Occipital lobe (tissue), 2 donors: Measurements from ENCODE around the gene PLSCR4. TPM values are rescaled to one million over a fixed set of nuclear protein-coding genes. Genes with fewer than 3 reads are reported as not detected.
A peak's percentile ranks its signal among the peaks of the same experiment; 100 is the strongest.
"Not testable (repeated sequence)": the region's sequence is repeated elsewhere in the genome, so short reads cannot be mapped to it uniquely, and the experiment has no call there.

Experiments
- DNase-seq: peaks from one replicate; lab custom pipeline; 2025; lab: John Stamatoyannopoulos, UW
- total RNA-seq: library from RNA; depleted of rRNA; stranded (reverse); fragments of >200 nt; gene quantifications from one replicate; pipeline ENCODE4 v1.2.3, GENCODE V29; 2014

The PLSCR4 gene
- total RNA-seq, 1 donor from 2014 or later, result 7.6 TPM

- DNase-seq, result no peak
Measured at GRCh38 chr3:146247911-146248310, 3.0 kb downstream of the PLSCR4 start.

GRCh38 chr3:146246526-146246925 lies 4.4 kb downstream of the PLSCR4 start:
- no peak for DNase-seq

GRCh38 chr3:146243559-146243958 lies 7.3 kb downstream of the PLSCR4 start:
- DNase-seq, result no peak

- no peak for DNase-seq
Measured at GRCh38 chr3:146241523-146242240, 9.2 kb downstream of the PLSCR4 start.

- no peak for DNase-seq
Measured at GRCh38 chr3:146233487-146233886, 17.4 kb downstream of the PLSCR4 start.

- no peak for DNase-seq
Measured at GRCh38 chr3:146227486-146227885, 23.4 kb downstream of the PLSCR4 start.

- no peak for DNase-seq
Measured at GRCh38 chr3:146226881-146227280, 24.0 kb downstream of the PLSCR4 start.

GRCh38 chr3:146225458-146225857 lies 25.4 kb downstream of the PLSCR4 start:
- DNase-seq, result not testable (repeated sequence)

GRCh38 chr3:146223401-146224373 lies 27.2 kb downstream of the PLSCR4 start:
- no peak for DNase-seq

- no peak for DNase-seq
Measured at GRCh38 chr3:146222204-146223046, 28.5 kb downstream of the PLSCR4 start.

GRCh38 chr3:146221276-146221675 lies 29.6 kb downstream of the PLSCR4 start:
- DNase-seq, result no peak

- DNase-seq, result peak; percentile 0
Measured at GRCh38 chr3:146218880-146219866, 31.7 kb downstream of the PLSCR4 start.

- DNase-seq, result no peak
Measured at GRCh38 chr3:146217324-146217723, 33.6 kb downstream of the PLSCR4 start.

GRCh38 chr3:146214493-146214892 lies 36.4 kb downstream of the PLSCR4 start:
- no peak for DNase-seq

GRCh38 chr3:146209371-146209770 lies 41.5 kb downstream of the PLSCR4 start:
- DNase-seq, result no peak

GRCh38 chr3:146203776-146204175 lies 47.1 kb downstream of the PLSCR4 start:
- DNase-seq, result no peak

- DNase-seq, result no peak
Measured at GRCh38 chr3:146200461-146201220, 50.3 kb downstream of the PLSCR4 start.

GRCh38 chr3:146199762-146200161 lies 51.1 kb downstream of the PLSCR4 start:
- DNase-seq, result no peak

GRCh38 chr3:146196789-146197188 lies 54.1 kb downstream of the PLSCR4 start:
- DNase-seq, result no peak

GRCh38 chr3:146195605-146196004 lies 55.3 kb downstream of the PLSCR4 start:
- DNase-seq, result no peak
